HG03135 (cell line): ENCODE results near the gene RBMS1.

Experiments
- ATAC-seq: cut with Tn5 transposase; IDR thresholded peaks from one replicate; pipeline ENCODE4 v1.9.1; 2021; ENCODE audit warnings: mild to moderate bottlenecking, moderate library complexity; ENCODE audit not compliant: unreplicated experiment

The RBMS1 gene

DNA sequence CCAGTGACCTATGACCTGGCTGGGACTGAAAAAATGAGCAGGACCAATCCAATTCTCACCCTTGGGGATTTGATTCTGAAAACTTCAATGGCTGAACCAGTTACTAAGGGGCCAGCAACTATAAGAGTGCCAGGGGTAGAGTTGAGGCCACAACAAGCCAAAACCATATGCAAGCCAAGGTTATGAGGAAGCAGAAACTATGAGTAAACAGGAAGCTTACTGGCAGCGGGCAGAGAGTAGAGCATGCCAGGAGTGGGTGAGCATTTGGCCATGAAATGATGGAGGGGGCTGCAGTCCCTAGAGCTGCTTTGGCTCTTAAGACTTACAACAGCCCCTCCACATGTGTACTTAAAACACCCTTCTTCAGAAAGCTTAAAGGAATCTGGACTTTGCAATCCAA lies 82.4 kb downstream of the RBMS1 start:
- ATAC-seq = no peak

GRCh38 chr2:160409480-160409879 lies 84.1 kb downstream of the RBMS1 start:
- no peak for ATAC-seq

- no peak for ATAC-seq
Measured at GRCh38 chr2:160408959-160409291, 84.7 kb downstream of the RBMS1 start.

DNA sequence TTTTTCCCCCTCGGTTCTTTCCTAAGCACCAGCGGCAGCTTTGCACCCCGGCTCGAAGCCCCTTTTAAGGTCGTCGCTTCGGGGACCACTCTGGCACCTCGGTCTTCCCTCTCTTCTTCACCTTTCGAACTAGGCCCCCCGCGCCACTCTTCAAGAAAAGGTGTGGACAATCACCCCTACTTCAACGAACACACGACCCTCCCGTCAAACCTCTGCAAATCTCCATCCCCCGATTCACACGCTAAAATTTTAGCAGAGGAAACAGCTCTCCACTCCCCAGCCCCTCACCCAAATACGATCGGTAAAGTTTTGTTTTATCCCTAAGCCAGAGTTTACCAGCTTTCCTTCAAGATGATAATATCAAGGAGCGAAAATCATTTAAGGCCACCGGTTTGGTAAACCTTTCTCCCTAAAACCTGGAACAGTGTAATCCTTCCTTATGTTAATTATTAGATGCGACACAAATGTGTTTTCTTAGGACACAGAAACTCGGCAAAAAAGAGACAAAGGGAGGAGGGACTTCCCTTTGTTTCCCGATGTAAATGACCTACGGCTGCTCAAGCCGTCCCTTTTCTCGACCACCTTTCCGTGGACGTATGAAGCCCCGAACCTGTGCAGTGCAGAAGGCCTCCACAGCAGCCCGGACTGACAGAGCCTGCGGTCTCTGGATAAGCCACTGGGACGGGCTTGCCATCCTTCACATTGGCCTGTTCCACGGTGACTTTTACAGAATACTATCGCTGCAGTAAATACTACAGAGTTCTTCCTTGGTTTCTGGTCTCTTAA lies 85.2 kb downstream of the RBMS1 start:
- no peak for ATAC-seq

GRCh38 chr2:160407393-160408172 lies 86.0 kb downstream of the RBMS1 start:
- peak; percentile 48 for ATAC-seq

DNA sequence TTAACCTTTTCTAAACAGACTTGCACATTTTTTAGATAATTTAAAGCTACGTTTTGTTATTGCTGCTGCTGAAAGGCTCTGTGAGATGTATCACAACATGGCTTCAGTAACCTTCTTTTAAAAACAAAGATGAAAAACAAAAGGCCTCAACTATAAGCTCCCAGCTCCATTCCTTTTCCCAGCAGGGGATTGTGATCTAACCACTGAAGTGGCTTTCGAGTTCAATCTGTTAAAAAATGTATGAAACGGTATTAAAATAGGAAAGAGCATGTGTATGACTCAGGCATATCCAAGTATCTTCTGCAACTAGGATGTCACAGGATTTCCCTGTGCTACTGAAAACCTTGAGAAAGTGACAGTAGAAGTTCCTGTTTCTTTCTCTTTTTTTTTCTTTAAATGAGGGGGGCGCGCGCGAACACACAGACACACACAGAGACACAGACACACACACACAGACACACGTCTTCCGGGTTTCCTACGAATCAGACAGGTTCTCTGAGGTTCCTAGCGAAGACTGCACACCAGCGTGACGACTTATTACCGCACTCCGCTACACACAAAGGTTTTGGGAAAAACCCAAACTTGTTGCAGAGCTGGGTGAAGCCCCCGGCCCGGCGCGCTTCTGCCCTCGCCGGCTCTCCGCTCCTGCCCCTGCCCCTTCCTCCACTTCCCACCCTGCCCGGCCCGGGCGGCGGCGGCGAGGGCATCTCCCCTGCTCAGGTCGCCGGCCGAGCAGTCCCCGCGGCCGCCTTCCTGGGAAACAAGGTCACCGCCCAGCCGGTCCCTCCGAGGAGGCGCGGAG lies 86.8 kb downstream of the RBMS1 start:
- peak; percentile 68 for ATAC-seq

DNA sequence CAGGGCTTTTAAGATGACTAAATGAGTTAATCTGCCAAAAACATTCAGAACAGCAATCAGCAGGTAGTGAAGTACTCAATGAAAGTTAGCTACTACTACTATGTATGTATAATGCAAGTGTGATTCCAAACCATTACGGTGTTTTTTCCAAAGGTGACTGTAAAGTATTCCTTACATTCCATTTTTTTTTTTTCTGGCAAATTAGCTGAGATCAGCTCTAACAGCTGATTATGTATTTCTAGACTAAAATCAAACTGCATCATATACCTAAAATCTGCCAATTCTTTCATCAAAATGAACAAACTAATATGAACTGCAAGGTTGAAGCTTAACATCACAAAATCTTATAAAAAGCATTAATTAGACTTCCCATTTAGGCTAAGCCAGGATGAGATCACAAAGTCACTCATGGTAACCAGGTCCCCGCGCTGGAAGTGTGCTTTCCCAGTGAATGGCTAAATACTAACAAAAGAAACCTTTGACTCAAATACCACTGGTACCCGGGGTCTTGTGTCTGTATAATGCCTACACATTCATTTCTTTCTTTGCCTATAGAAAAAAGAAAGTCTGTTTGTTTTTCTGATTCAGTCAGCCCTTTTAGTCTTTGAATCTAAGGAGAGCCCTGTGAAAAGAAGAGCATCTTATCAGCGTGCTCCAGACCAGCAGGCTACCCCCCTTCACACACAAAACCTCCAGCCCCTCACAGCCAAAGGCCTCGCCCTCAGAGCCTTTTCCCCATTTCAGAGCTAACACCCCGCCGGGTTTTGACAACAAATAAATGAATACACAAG lies 88.3 kb downstream of the RBMS1 start:
- ATAC-seq = no peak

DNA sequence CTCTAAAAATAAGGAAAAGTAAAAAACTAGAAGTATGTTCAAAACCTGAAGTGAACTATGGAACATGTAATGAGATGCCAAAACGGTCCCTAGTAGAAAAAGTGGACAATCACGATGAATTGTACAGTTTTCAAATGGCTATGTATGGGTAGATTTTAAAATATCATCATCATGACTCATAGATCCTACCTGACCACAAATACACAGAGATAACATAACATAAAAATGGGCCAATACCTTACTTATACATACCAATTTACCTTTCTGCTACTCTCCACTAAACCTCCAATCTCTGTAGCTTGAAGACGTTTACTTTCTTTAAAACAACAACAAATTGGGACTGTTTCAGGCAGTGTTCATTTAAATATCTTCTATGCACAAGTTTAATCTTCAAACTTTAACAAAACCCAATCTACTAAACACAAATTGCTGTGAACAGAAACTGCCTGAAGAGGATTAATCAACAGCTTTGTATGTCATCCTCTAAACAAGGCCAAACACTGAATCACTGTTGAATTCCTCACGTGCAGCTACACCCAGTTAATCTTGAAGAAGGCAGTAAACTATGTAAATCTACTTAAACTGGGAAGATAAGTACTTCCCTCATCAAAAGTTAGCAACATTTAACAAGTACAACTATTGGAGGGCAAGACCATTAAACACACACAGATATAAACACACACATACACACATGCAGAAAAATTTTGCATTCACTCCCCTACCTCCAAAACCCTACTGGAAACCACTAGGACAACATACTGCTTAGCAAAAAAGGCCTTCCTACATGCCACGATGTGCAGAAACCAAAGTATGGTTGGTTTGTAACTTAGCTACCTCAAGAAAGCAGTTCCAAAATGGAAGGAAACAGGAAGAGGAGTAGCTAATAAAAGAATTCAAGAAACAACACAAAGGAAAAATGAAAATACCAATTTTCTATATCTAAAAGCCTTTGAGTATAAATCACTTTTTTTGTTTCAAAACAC lies 90.3 kb downstream of the RBMS1 start:
- no peak for ATAC-seq

- ATAC-seq = no peak
Measured at GRCh38 chr2:160402501-160402900, 91.1 kb downstream of the RBMS1 start.

- no peak for ATAC-seq
Measured at GRCh38 chr2:160401895-160402294, 91.7 kb downstream of the RBMS1 start.

DNA sequence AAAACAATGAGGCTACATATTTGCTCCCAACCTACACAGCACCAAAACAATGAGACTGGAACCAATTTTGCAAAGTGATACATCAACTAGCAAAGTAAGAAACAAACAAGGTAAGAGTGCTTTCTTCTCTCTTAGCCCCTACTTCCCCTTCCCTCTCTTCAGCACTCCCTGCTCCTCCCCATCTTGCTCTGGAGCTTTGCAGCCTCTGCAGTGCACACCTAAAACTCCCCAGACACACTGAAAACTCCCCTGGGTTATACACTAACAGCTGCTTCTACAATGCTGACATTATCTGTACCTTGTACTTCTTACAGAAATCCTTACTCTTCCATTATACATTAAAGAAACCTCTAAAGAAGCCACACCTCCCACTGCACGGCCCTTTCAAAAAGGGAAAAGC lies 93.7 kb downstream of the RBMS1 start:
- no peak for ATAC-seq

GRCh38 chr2:160397530-160397865 lies 96.1 kb downstream of the RBMS1 start:
- no peak for ATAC-seq

- peak; percentile 99 for ATAC-seq
Measured at GRCh38 chr2:160394153-160394552, 99.5 kb downstream of the RBMS1 start.

DNA sequence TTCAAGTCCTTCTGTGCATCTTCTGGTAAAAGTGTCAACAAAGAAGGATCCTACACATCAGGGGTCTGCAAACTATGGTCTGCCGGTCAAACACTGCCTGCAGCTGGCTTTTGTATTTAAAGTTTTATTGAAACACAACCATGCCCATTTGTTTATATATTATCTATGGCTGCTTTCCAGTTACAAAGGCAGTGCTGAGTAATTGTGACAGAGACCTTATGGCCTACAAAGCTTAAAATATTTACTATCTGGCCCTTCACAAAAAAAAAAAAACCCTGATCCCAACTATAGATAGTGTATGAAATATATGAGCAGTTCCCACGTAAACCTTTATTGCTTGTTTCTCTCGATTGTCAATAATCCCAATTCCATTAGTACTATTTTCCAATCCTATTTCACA lies 101.4 kb downstream of the RBMS1 start:
- ATAC-seq = no peak

GRCh38 chr2:160390544-160391455 lies 102.8 kb downstream of the RBMS1 start:
- ATAC-seq = no peak

DNA sequence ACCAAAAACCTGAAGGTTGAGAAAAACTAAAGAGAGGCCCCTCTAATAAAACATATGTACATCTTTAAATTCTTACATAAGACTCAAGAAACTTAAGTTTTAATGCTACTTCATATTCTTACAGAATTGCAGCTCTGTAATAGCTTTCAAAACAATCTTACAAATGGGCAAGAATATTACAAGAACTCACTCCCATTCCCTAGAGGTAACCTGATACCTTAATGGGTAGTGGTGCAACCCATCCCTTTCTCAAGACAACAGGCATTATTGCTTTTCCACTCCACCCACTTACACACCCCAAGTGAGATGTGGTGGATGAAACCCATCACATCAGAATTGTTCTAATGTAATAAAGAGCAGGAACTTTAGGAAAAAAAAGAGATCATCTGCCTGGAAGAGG lies 103.7 kb downstream of the RBMS1 start:
- ATAC-seq = no peak

DNA sequence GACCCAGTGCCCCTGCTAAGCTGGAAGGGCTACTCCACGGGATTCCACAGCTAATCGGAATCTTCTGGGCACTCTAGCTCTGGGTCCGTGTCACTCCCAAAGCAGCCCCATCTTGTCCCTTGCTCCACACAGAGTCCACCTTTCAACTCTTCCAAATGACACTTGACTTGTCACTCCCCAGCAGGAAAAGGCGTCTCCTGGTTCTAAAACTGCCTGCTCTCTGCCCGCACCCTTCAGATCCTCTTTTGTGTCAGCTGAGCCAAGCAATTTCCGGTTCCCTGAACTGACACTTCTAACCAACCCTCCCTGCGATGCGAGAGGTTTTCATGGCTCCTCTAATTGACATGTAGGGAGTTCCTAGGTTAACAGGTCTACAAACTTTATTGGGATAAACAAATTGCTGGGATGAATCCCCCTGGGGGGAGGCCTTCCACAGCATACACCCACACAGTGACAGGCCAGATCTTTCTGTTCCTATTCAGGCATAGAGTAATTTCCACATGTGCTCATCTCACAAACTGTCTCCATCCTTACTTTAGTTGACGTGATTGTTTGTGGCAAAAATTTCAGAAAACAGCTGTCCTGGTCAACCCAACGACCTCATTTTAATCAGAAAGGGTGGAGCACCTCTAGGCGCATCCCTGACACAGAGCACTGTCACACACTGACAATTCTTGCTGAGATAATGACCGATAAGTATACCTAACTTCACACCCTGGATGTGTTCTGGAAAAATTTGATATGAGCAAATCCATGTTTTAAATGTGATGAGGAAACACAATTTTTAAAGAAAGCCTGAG lies 104.9 kb downstream of the RBMS1 start:
- ATAC-seq = no peak
